ENCODE measurements around the gene PACS1. TPM values are rescaled to one million over a fixed set of nuclear protein-coding genes. Genes with fewer than 3 reads are reported as not detected.
A peak's percentile ranks its signal among the peaks of the same experiment; 100 is the strongest.

The PACS1 gene
- total RNA-seq, 1 donor from 2014 or later = 49.9 TPM

DNA sequence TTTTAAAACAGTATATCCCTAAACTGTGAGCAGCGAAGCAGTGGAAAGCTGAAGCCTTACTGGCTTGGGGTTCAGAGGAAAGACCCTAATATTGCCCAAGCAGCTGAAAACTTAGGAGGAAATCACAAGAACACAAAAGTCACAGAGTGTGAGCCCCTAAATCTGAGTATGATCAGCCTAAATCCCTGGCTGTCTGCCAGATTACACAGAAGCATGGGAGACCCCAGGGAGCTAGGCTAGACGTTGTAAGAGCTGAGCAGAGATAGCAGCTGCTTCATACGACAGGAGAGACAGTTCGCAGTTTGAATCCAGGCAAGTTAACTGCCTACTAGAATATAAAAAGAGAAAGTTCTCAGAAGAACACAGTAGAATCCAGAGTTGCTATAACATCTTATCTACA, 81.2 kb downstream of the PACS1 start:
- no peak for DNase-seq (ENCODE audit: extremely low spot score, unreplicated experiment)
- Mint-ChIP-seq H3K4me3 (no peak overlapping the region), H3K4me1 (ENCODE audit: unreplicated experiment) (peaks cover 15% of the 10 kb centered on the region), H3K27ac (peak overlapping the region; percentile 4), H3K9me3 (peaks cover 3% of the 10 kb centered on the region), H3K27me3 (no peaks in the 10 kb centered on the region), H3K36me3 (peaks cover 10% of the 10 kb centered on the region)
- TF ChIP-seq, protein P1, sequence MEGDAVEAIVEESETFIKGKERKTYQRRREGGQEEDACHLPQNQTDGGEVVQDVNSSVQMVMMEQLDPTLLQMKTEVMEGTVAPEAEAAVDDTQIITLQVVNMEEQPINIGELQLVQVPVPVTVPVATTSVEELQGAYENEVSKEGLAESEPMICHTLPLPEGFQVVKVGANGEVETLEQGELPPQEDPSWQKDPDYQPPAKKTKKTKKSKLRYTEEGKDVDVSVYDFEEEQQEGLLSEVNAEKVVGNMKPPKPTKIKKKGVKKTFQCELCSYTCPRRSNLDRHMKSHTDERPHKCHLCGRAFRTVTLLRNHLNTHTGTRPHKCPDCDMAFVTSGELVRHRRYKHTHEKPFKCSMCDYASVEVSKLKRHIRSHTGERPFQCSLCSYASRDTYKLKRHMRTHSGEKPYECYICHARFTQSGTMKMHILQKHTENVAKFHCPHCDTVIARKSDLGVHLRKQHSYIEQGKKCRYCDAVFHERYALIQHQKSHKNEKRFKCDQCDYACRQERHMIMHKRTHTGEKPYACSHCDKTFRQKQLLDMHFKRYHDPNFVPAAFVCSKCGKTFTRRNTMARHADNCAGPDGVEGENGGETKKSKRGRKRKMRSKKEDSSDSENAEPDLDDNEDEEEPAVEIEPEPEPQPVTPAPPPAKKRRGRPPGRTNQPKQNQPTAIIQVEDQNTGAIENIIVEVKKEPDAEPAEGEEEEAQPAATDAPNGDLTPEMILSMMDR (conservative IDR thresholded peaks at IDR 0.05) = no peak

GRCh38 chr11:66154109-66154508, 84.0 kb downstream of the PACS1 start:
- TF ChIP-seq, protein P1 (conservative IDR thresholded peaks at IDR 0.05) = no peak

GRCh38 chr11:66155387-66156073, 85.5 kb downstream of the PACS1 start:
- peaks cover 11% of the 10 kb centered on the region for H3K4me1 Mint-ChIP-seq (ENCODE audit: unreplicated experiment)
- no peaks in the 10 kb centered on the region for H3K9me3 Mint-ChIP-seq
- DNase-seq (ENCODE audit: extremely low spot score, unreplicated experiment) = no peak
- H3K4me3 Mint-ChIP-seq = no peak overlapping the region
- H3K36me3 Mint-ChIP-seq = peaks cover 3% of the 10 kb centered on the region
- H3K27ac Mint-ChIP-seq = no peak overlapping the region
- no peaks in the 10 kb centered on the region for H3K27me3 Mint-ChIP-seq
- TF ChIP-seq, protein P1 (conservative IDR thresholded peaks at IDR 0.05) = no peak

More at GRCh38 chr11:66154109-66154508, 84.0 kb downstream of the PACS1 start:
- Mint-ChIP-seq H3K27ac (no peak overlapping the region), H3K36me3 (peaks cover 3% of the 10 kb centered on the region), H3K4me1 (ENCODE audit: unreplicated experiment) (peaks cover 15% of the 10 kb centered on the region), H3K27me3 (no peaks in the 10 kb centered on the region), H3K4me3 (no peak overlapping the region), H3K9me3 (no peaks in the 10 kb centered on the region)
- no peak for DNase-seq (ENCODE audit: extremely low spot score, unreplicated experiment)

GRCh38 chr11:66157182-66157864, 87.3 kb downstream of the PACS1 start:
- Mint-ChIP-seq H3K9me3 (no peaks in the 10 kb centered on the region), H3K4me3 (no peak overlapping the region), H3K27me3 (no peaks in the 10 kb centered on the region), H3K36me3 (no peaks in the 10 kb centered on the region), H3K4me1 (ENCODE audit: unreplicated experiment) (peaks cover 12% of the 10 kb centered on the region), H3K27ac (no peak overlapping the region)
- no peak for DNase-seq (ENCODE audit: extremely low spot score, unreplicated experiment)
- TF ChIP-seq, protein P1 (conservative IDR thresholded peaks at IDR 0.05) = no peak

- Mint-ChIP-seq H3K4me3 (no peak overlapping the region), H3K27me3 (no peaks in the 10 kb centered on the region), H3K9me3 (no peaks in the 10 kb centered on the region), H3K4me1 (ENCODE audit: unreplicated experiment) (peaks cover 12% of the 10 kb centered on the region), H3K27ac (no peak overlapping the region), H3K36me3 (no peaks in the 10 kb centered on the region)
- no peak for DNase-seq (ENCODE audit: extremely low spot score, unreplicated experiment)
- TF ChIP-seq, protein P1 (conservative IDR thresholded peaks at IDR 0.05) = no peak
These were observed 88.1 kb downstream of the PACS1 start for GRCh38 chr11:66158156-66158555.
